Choroid plexus epithelial cell (primary cell): ENCODE data around the gene CREB3L2.
"Not testable (repeated sequence)": the region's sequence is repeated elsewhere in the genome, so short reads cannot be mapped to it uniquely, and the experiment has no call there.

Experiments used
- DNase-seq: peaks from one replicate; pipeline ENCODE4 v3.0.0-alpha.2; 2010; ENCODE audit warnings: low read depth
- H3K4me3 ChIP-seq: 2 replicates; pipeline ENCODE4 v1.5.1; 2011; ENCODE audit warnings: low read depth, mild to moderate bottlenecking, control low read depth, low read length, moderate library complexity
- CTCF ChIP-seq: conservative IDR thresholded peaks from 2 replicates; pipeline ENCODE4 v1.5.1; 2011; ENCODE audit warnings: low read depth, mild to moderate bottlenecking, control low read depth, inconsistent platforms, low read length, moderate library complexity

Gene CREB3L2

GRCh38 chr7:138001529-138002095, at the start of gene CREB3L2:
Gene CREB3L2 (minus strand): TSS chr7:138002086. CDS start chr7:138001705, 381 bp downstream.
- DNase-seq: peak; percentile 74
- peak within 1 kb of the TSS; percentile 82 for H3K4me3 ChIP-seq
- no peak for TF ChIP-seq CTCF

- no peak for TF ChIP-seq CTCF
- no peak for DNase-seq
- no peak overlapping the region for H3K4me3 ChIP-seq
Observed at GRCh38 chr7:138049505-138050116, 47.7 kb upstream of the CREB3L2 start.

GRCh38 chr7:138047907-138048306, 46.0 kb upstream of the CREB3L2 start:
- no peak for TF ChIP-seq CTCF
- DNase-seq: no peak
- no peak overlapping the region for H3K4me3 ChIP-seq

GRCh38 chr7:138044897-138045296, 43.0 kb upstream of the CREB3L2 start:
- DNase-seq: no peak
- no peak overlapping the region for H3K4me3 ChIP-seq
- TF ChIP-seq CTCF: no peak

- H3K4me3 ChIP-seq, DNase-seq: not testable (repeated sequence)
Observed at GRCh38 chr7:138040063-138040462, 38.2 kb upstream of the CREB3L2 start.

- H3K4me3 ChIP-seq: no peak overlapping the region
- no peak for TF ChIP-seq CTCF
- no peak for DNase-seq
Observed at GRCh38 chr7:138036135-138036534, 34.2 kb upstream of the CREB3L2 start.

- H3K4me3 ChIP-seq: no peak overlapping the region
- no peak for DNase-seq
- TF ChIP-seq CTCF: no peak
Observed at GRCh38 chr7:138033241-138033640, 31.4 kb upstream of the CREB3L2 start.
